GM19328 (cell line): ENCODE results near the gene SLX9.

Experiments
- ATAC-seq: cut with Tn5 transposase; IDR thresholded peaks from one replicate; pipeline ENCODE4 v1.9.1; 2021; ENCODE audit warnings: mild to moderate bottlenecking, moderate library complexity; ENCODE audit not compliant: unreplicated experiment

SLX9 gene

GRCh38 chr21:44939532-44940115 lies at the start of gene SLX9:
SLX9 (plus strand) TSS chr21:44940029; CDS start chr21:44940058, 29 bp downstream.
- peak; percentile 68 for ATAC-seq

GRCh38 chr21:44890338-44890931 lies 49.4 kb upstream of the SLX9 start:
- ATAC-seq: no peak

- ATAC-seq: no peak
Measured at GRCh38 chr21:44890961-44891541, 48.8 kb upstream of the SLX9 start.

- ATAC-seq: no peak
Measured at GRCh38 chr21:44891631-44892031, 48.2 kb upstream of the SLX9 start.

- no peak for ATAC-seq
Measured at GRCh38 chr21:44892095-44892494, 47.7 kb upstream of the SLX9 start.

- no peak for ATAC-seq
Measured at GRCh38 chr21:44892536-44893277, 47.1 kb upstream of the SLX9 start.

- ATAC-seq: no peak
Measured at GRCh38 chr21:44893278-44893556, 46.6 kb upstream of the SLX9 start.

GRCh38 chr21:44893948-44894656 lies 45.7 kb upstream of the SLX9 start:
- ATAC-seq: no peak

GRCh38 chr21:44894687-44895302 lies 45.0 kb upstream of the SLX9 start:
- ATAC-seq: no peak

- ATAC-seq: no peak
Measured at GRCh38 chr21:44895859-44896258, 44.0 kb upstream of the SLX9 start.

- ATAC-seq: no peak
Measured at GRCh38 chr21:44896561-44897286, 43.1 kb upstream of the SLX9 start.

- no peak for ATAC-seq
Measured at GRCh38 chr21:44897326-44898010, 42.4 kb upstream of the SLX9 start.

GRCh38 chr21:44898011-44898488 lies 41.8 kb upstream of the SLX9 start:
- no peak for ATAC-seq

GRCh38 chr21:44898851-44899767 lies 40.7 kb upstream of the SLX9 start:
- no peak for ATAC-seq

GRCh38 chr21:44899768-44900558 lies 39.9 kb upstream of the SLX9 start:
- no peak for ATAC-seq

- ATAC-seq: no peak
Measured at GRCh38 chr21:44900559-44901251, 39.1 kb upstream of the SLX9 start.

GRCh38 chr21:44901391-44902074 lies 38.3 kb upstream of the SLX9 start:
- ATAC-seq: no peak
